ENCODE results near the gene PTPN7.
"Not testable (repeated sequence)": the region's sequence is repeated elsewhere in the genome, so short reads cannot be mapped to it uniquely, and the experiment has no call there.

The PTPN7 gene

GRCh38 chr1:202130816-202131522 is 29.4 kb downstream of the PTPN7 start:
- no peak for DNase-seq (ENCODE audit: low spot score)

GRCh38 chr1:202130297-202130721 is 30.1 kb downstream of the PTPN7 start:
- DNase-seq (ENCODE audit: low spot score), result no peak

GRCh38 chr1:202129453-202130296 is 30.7 kb downstream of the PTPN7 start:
- no peak for DNase-seq (ENCODE audit: low spot score)

GRCh38 chr1:202127836-202128622 is 32.4 kb downstream of the PTPN7 start:
- no peak for DNase-seq (ENCODE audit: low spot score)

GRCh38 chr1:202127061-202127460 is 33.3 kb downstream of the PTPN7 start:
- no peak for DNase-seq (ENCODE audit: low spot score)

- DNase-seq (ENCODE audit: low spot score), result no peak
Measured at GRCh38 chr1:202126426-202126825, 34.0 kb downstream of the PTPN7 start.

- no peak for DNase-seq (ENCODE audit: low spot score)
Measured at GRCh38 chr1:202125611-202126010, 34.8 kb downstream of the PTPN7 start.

- DNase-seq (ENCODE audit: low spot score), result no peak
Measured at GRCh38 chr1:202124142-202124541, 36.3 kb downstream of the PTPN7 start.

GRCh38 chr1:202123336-202123813 is 37.0 kb downstream of the PTPN7 start:
- DNase-seq (ENCODE audit: low spot score), result no peak

- DNase-seq (ENCODE audit: low spot score), result peak; percentile 40
Measured at GRCh38 chr1:202122639-202123335, 37.6 kb downstream of the PTPN7 start, which contains the start of gene GPR37L1. GPR37L1 (plus strand) TSS chr1:202122917; CDS start chr1:202122964, 47 bp downstream.

- no peak for DNase-seq (ENCODE audit: low spot score)
Measured at GRCh38 chr1:202121006-202121405, 39.4 kb downstream of the PTPN7 start.

GRCh38 chr1:202117898-202118371 is 42.5 kb downstream of the PTPN7 start:
- no peak for DNase-seq (ENCODE audit: low spot score)

- no peak for DNase-seq (ENCODE audit: low spot score)
Measured at GRCh38 chr1:202116287-202116686, 44.1 kb downstream of the PTPN7 start.

GRCh38 chr1:202113690-202114300 is 46.6 kb downstream of the PTPN7 start:
- DNase-seq (ENCODE audit: low spot score), result no peak

- no peak for DNase-seq (ENCODE audit: low spot score)
Measured at GRCh38 chr1:202112859-202113689, 47.3 kb downstream of the PTPN7 start.

GRCh38 chr1:202111589-202111988 is 48.8 kb downstream of the PTPN7 start:
- DNase-seq (ENCODE audit: low spot score), result not testable (repeated sequence)

- DNase-seq (ENCODE audit: low spot score), result no peak
Measured at GRCh38 chr1:202110977-202111376, 49.4 kb downstream of the PTPN7 start.

- DNase-seq (ENCODE audit: low spot score), result no peak
Measured at GRCh38 chr1:202107801-202108731, 52.3 kb downstream of the PTPN7 start.

- no peak for DNase-seq (ENCODE audit: low spot score)
Measured at GRCh38 chr1:202107321-202107761, 53.1 kb downstream of the PTPN7 start.
